ENCODE measurements around the gene B4GALT3. TPM values are rescaled to one million over a fixed set of nuclear protein-coding genes. Genes with fewer than 3 reads are reported as not detected.
A peak's percentile ranks its signal among the peaks of the same experiment; 100 is the strongest.

Gene B4GALT3
- total and polyA plus RNA-seq, 9 of the 15 experiments (the other 6 are each of a cell fraction or from before 2014, with no cell fraction given), result 31.2 to 103 (median 46.1) TPM

GRCh38 chr1:161177112-161177935, at the start of gene B4GALT3 (continued):
- no peak for TF ChIP-seq HOMEZ (CRISPR knock-in tag; IDR thresholded peaks at IDR 0.05)
- TF ChIP-seq ZNF436 (CRISPR knock-in tag; IDR thresholded peaks at IDR 0.05), result no peak
- TF ChIP-seq ZFPM2 (CRISPR knock-in tag; IDR thresholded peaks at IDR 0.05), result no peak
- TF ChIP-seq MBD1 (CRISPR knock-in tag; IDR thresholded peaks at IDR 0.05), result no peak
- no peak for TF ChIP-seq KHSRP (IDR thresholded peaks at IDR 0.05)
- TF ChIP-seq MEF2D (tag; conservative IDR thresholded peaks at IDR 0.05; ENCODE audit: low read depth), result no peak
- TF ChIP-seq ZNF134 (CRISPR knock-in tag; conservative IDR thresholded peaks at IDR 0.05), result peak; percentile 90
- no peak for TF ChIP-seq CREB5 (CRISPR knock-in tag; IDR thresholded peaks at IDR 0.05)
- TF ChIP-seq HDAC3 (IDR thresholded peaks at IDR 0.05; ENCODE audit: borderline replicate concordance, partially characterized antibody), result no peak
- no peak for TF ChIP-seq MCM5 (IDR thresholded peaks at IDR 0.05; ENCODE audit: low read depth)
- TF ChIP-seq ZBTB17 (CRISPR knock-in tag; IDR thresholded peaks at IDR 0.05), result 0 out of 2 replicates have a peak, but pooled peaks have one; percentile 54
- TF ChIP-seq ZNF707 (CRISPR knock-in tag; conservative IDR thresholded peaks at IDR 0.05), result no peak
- 0 out of 2 replicates have a peak, but pooled peaks have one; percentile 70 for TF ChIP-seq PML (IDR thresholded peaks at IDR 0.05; ENCODE audit: low read length)
- TF ChIP-seq EP300 (IDR thresholded peaks at IDR 0.05; ENCODE audit: low read length), result peak; percentile 61
- TF ChIP-seq ZNF655 (CRISPR knock-in tag; IDR thresholded peaks at IDR 0.05), result no peak
- no peak for TF ChIP-seq KAT8 (IDR thresholded peaks at IDR 0.05; ENCODE audit: low read depth)
- no peak for TF ChIP-seq ZNF696 (CRISPR knock-in tag; conservative IDR thresholded peaks at IDR 0.05)
- no peak for TF ChIP-seq PPARD (CRISPR knock-in tag; IDR thresholded peaks at IDR 0.05)
- TF ChIP-seq PBX2 (CRISPR knock-in tag; IDR thresholded peaks at IDR 0.05; ENCODE audit: low read depth), result no peak
- no peak for TF ChIP-seq PBX2 (tag; conservative IDR thresholded peaks at IDR 0.05; ENCODE audit: low read depth)
- TF ChIP-seq FUS (optimal IDR thresholded peaks at IDR 0.05; ENCODE audit: low read depth, low read length), result no peak

Measured in K562 (cell line).